Smooth muscle cell of trachea (primary cell): ENCODE results near the gene SSX5. TPM values are rescaled to one million over a fixed set of nuclear protein-coding genes. Genes with fewer than 3 reads are reported as not detected.

ENCODE experiments used
- total RNA-seq: library from RNA; depleted of rRNA; stranded (reverse); fragments of >200 nt; gene quantifications from 2 replicates; pipeline ENCODE4 v1.2.1, GENCODE V29; 2014

SSX5 gene
- total RNA-seq, result not detected in 2 replicates

GRCh38 chrX:48196745-48197201, at the start of gene SSX5:
SSX5 (minus strand) TSS chrX:48196795; CDS start chrX:48195358, 1,437 bp downstream.

Other genes with a start within 250 kb of the SSX5 start
- 3.0 and 4.4 TPM in 2 replicates for gene ZNF182, start 192.8 kb downstream of the SSX5 start, total RNA-seq
- not detected in 2 replicates for gene SPACA5, start 189.8 kb downstream of the SSX5 start, total RNA-seq
- gene ZNF630, start 125.2 kb downstream of the SSX5 start, total RNA-seq, result 1.9 and 2.0 TPM in 2 replicates
- gene SPACA5B, start 66.2 kb downstream of the SSX5 start, total RNA-seq, result not detected in 2 replicates
- not detected in 2 replicates for gene SSX1, start 58.6 kb upstream of the SSX5 start, total RNA-seq
- gene SSX3, start 159.9 kb upstream of the SSX5 start, total RNA-seq, result not detected in 2 replicates
- not detected in 2 replicates for gene SSX4, start 186.7 kb upstream of the SSX5 start, total RNA-seq
- not detected in 2 replicates for gene SSX4B, start 215.2 kb upstream of the SSX5 start, total RNA-seq